ENCODE measurements around the gene CMIP. TPM values are rescaled to one million over a fixed set of nuclear protein-coding genes. Genes with fewer than 3 reads are reported as not detected.
"Not testable (repeated sequence)": the region's sequence is repeated elsewhere in the genome, so short reads cannot be mapped to it uniquely, and the experiment has no call there.

The CMIP gene
- 4.9 and 6.3 TPM in 2 replicates for total RNA-seq (2014; rRNA removed; shearing (Covaris generic))
- 3.2 and 4.4 TPM in 2 replicates for polyA plus RNA-seq (2014; cell fraction: nucleus; rRNA removed)

DNA sequence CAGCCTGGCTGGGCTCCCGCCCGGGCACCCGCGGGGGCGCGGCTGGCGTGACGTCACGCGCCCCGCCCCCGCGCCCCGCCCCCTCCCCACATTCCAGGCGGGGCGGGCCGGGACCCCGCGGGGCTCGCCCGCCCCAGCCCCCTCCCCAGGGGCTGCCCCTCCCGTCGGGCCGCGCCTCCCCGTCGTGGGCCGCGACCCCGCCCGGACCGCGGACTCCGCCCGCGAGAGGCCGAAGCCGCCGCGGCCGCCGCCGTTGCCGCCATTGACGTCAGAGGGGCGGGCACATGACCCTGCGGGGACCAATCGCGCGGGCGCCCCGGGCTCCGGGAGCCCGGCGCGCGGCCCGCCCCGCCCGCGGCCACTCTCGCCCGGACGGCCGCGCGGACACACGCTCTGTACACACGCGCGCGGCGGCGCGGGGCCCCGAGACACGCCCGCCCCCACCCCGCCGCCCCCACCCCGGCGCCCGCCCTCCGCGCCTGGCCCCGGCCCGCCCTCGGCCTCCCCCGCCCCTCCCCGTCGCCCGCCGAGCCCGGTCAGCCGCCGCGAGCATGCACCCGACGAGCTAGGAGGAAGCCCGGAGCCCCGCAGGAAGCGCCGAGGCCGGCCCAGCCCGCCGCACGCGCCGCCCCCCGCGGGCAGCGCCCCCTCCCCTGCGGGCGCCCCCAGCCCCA, at the start of gene CMIP:
CMIP (plus strand) TSS at position 361 of the 674 bp plus-strand sequence.
- DNase-seq (ENCODE audit: extremely low read depth, low read depth): peak; percentile 63

DNA sequence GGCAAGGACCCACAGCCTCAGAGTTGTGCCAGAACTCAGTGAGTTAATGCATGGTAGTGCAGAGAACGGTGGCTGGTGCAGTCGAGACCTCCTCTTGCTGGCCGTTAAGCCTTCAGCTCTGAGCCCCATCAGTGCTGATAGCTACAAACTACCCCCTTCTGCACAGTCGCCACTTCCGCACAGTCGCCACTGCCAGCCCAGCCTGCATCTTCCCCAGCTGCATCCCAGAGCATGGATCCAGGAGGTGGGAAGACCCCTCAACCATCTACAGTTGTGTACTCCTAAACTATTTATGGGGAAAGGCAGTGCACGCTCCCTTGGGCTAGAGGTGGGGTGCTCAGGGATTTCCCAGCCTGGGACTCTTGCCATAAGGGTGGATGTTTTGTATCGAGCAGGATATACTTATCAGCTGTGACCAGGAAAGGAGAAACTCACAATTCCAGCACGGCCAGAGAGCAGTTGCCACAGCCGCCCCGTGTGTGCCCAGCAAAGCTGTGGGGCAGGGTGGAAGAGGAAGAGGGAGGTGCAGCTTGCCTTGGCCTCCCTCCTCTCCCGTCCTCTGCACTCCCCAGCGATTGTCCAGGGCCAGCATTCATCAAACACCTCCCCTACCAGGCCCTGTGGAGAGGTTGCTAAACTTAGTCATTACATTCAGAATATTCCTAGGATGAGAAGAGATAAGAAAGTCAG, 49.5 kb upstream of the CMIP start:
- no peak for DNase-seq (ENCODE audit: extremely low read depth, low read depth)

- no peak for DNase-seq (ENCODE audit: extremely low read depth, low read depth)
Measured at GRCh38 chr16:81397058-81397878, 47.3 kb upstream of the CMIP start.

DNA sequence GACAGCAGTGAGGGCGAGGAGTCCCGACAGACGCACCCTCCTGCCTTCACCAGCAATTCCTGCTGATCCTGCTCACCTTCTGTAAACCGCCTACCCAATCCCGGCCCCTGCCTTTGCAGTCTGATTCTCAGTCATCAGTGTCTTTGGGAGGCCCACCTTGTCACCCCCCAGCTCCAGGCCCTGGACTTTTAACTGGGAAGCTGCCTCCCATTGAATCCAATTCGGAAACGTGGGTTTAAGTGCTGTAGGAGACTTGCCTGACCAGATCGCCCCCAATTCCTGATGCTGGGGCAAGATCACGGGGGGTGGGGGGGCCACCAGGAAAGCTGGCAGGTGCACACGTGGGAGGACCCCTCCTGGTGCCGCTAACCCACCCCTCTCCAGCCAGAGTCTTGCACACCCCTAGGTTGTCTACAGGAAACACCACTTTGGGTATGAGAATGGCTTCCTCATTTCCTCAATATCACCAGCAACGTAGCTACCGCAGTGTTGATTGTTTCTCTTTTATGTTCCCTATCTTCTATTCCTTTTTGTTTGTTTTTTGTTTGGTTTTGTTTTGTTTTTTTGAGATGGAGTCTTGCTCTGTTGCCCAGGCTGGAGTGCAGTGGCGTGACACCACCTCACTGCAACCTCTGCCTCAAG, 46.6 kb upstream of the CMIP start:
- no peak for DNase-seq (ENCODE audit: extremely low read depth, low read depth)

GRCh38 chr16:81399909-81400308, 44.7 kb upstream of the CMIP start:
- no peak for DNase-seq (ENCODE audit: extremely low read depth, low read depth)

- DNase-seq (ENCODE audit: extremely low read depth, low read depth): peak; percentile 65
Measured at GRCh38 chr16:81401035-81401950, 43.3 kb upstream of the CMIP start.

- DNase-seq (ENCODE audit: extremely low read depth, low read depth): no peak
Measured at GRCh38 chr16:81403208-81403600, 41.4 kb upstream of the CMIP start.

GRCh38 chr16:81403601-81404391, 40.8 kb upstream of the CMIP start:
- DNase-seq (ENCODE audit: extremely low read depth, low read depth): peak; percentile 78

DNA sequence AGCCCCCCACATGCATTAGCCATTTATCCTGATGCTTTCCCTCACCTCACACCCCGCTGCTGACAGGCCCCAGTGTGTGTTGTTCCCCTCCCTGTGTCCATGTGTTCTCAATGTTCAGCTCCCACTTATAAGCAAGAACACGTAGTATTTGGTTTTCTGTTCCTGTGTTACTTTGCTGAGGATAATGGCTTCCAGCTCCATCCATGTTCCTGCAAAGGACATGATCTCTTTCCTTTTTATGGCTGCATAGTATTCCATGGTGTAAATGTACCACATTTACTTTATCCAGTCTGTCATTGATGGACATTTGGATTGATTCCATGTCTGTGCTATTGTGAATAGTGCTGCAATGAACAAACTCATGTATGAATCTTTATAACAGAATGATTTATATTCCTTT, 39.6 kb upstream of the CMIP start:
- not testable (repeated sequence) for DNase-seq (ENCODE audit: extremely low read depth, low read depth)

DNA sequence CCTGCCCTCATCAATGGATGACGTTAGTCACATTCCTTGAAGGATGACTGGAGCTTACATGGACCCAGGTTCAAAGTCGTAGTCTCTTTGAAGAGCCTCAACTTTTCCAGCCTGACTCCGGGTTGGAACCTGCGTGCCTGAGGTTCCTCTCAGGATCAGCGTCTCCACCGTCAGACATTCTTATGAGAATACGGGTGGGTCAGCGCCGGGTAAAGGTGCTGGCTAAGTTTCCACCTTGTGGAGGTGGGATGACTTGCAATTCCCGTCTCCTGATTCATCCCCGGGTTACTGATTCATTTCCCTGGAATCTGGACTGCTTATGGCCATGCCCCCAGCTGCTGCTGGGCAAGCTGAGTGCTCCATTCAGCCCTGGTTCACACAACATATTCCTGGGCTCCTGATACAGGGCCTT, 38.9 kb upstream of the CMIP start:
- DNase-seq (ENCODE audit: extremely low read depth, low read depth): peak; percentile 76

GRCh38 chr16:81408409-81408950, 36.1 kb upstream of the CMIP start:
- no peak for DNase-seq (ENCODE audit: extremely low read depth, low read depth)

GRCh38 chr16:81409016-81409556, 35.5 kb upstream of the CMIP start:
- DNase-seq (ENCODE audit: extremely low read depth, low read depth): no peak

DNA sequence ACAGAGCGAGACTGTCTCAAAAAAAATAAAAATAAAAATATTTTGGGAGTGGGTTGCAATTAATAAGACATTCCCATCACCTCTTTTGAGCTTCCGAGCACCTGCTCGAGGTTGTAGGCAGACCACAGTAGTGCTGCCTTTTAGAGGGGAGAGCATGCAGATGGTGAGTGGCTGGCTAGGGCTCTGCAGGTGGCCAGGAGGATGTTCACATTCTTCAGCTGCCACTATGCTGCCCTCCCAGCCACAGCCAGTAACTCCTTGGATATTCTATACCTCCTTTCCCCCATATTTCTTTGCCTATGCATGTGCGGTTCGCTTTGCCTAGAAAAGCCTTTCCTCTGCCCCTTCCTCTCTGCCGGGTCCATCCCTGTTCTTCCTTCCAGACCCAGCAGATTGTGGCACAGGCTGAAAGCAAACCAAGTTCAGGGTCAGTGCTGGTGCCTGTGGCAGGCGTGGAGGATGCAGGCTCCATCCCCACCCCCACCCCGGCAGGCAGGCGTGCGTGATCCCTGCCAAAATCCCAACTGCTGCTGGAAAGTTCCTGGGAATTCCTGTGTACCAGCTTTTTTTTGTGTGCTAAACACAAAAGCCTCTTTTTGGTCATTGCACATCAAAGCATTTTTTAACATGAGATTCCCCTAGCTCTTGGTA, 33.8 kb upstream of the CMIP start:
- DNase-seq (ENCODE audit: extremely low read depth, low read depth): no peak

DNA sequence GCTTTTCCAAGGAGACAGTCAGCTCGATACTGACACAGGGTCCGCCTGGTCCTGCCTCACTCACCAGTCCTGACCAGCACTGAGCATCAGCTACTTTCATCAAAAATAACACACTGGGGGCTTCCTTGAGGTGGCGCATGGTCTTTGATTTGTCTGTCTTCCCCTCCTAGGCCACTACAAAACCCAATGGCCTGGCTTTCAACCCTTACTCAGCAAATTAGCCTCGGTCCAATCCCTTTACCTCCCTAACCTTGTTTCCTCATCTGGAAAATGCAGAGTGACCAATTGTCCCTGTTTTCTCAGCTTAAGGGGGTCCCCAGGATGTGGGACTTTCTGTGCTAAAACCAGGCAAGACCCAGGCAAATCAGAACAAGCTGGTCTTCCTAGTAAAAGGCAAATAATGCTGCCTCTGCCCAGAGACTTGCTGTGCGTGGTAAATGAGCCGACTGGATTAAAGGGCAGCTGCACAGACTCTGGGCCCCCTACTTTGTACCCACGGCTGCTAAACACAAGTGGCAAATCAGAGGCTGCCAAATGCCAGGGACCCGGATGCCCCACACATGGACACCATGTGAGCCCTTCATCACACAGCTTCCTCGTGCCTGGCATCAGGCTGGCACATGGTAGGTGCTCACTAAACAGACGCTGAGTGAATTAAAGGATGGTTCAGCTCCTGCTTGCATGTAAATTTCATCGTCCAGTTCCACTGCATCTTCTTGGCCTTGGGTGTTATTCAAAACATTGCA, 31.2 kb upstream of the CMIP start:
- no peak for DNase-seq (ENCODE audit: extremely low read depth, low read depth)

- no peak for DNase-seq (ENCODE audit: extremely low read depth, low read depth)
Measured at GRCh38 chr16:81415751-81416150, 28.9 kb upstream of the CMIP start.

DNA sequence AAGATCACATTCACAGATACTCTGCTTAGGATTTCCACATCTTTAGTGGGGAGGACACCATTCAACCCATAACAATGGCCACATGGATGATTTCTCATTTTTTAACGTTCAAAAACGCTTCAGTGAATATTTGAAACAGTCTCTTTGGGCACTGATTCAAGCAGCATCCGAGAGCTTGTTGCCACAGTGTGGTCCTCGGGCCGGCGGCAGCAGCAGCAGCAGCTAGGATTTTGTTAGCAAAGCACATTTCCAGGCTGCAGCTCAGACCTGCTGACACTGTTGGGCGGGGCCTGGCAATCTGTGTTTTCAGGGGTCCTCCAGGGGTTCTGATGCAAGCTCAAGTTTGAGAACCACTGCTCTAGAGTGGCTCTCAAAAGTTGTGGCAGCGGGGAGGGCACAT, 27.9 kb upstream of the CMIP start:
- DNase-seq (ENCODE audit: extremely low read depth, low read depth): no peak

- no peak for DNase-seq (ENCODE audit: extremely low read depth, low read depth)
Measured at GRCh38 chr16:81417210-81417609, 27.4 kb upstream of the CMIP start.

Measured in NCI-H460 (cell line).